GM23338 (cell line): ENCODE measurements around the gene KIAA0753. TPM values are rescaled to one million over a fixed set of nuclear protein-coding genes. Genes with fewer than 3 reads are reported as not detected.

Source experiments
- ATAC-seq: fragments of 200-7000 bp; cut with Tn5 transposase; 3 replicates; pipeline ENCODE4 v1.9.1; 2020
- DNase-seq: peaks from one replicate; pipeline ENCODE4 v3.0.0-alpha.2; 2015; ENCODE audit warnings: low spot score
- H2AFZ ChIP-seq: fragments of 200-600 bp; sonication (generic); 2 replicates; pipeline ENCODE4 v1.8.0; 2016; ENCODE audit warnings: antibody characterized with exemption, mild to moderate bottlenecking, moderate library complexity
- H3F3A ChIP-seq: fragments of 200-600 bp; sonication (generic); replicated peaks from 2 replicates; pipeline ENCODE4 v1.8.0; 2017; ENCODE audit warnings: antibody characterized with exemption, mixed run types, low read depth
- H3K27ac ChIP-seq: fragments of 200-600 bp; sonication (generic); 2 replicates; pipeline ENCODE4 v1.6.1; 2016; ENCODE audit warnings: low read depth
- H3K27me3 ChIP-seq: fragments of 200-600 bp; sonication (generic); 2 replicates; pipeline ENCODE4 v1.8.0; 2016; ENCODE audit warnings: mild to moderate bottlenecking, mixed run types, moderate library complexity; ENCODE audit not compliant: insufficient read depth
- H3K36me3 ChIP-seq: fragments of 200-600 bp; sonication (generic); 2 replicates; pipeline ENCODE4 v1.8.0; 2016; ENCODE audit warnings: mild to moderate bottlenecking; ENCODE audit not compliant: insufficient read depth
- H3K4me1 ChIP-seq: fragments of 200-600 bp; sonication (generic); 2 replicates; pipeline ENCODE4 v1.8.0; 2016; ENCODE audit warnings: mild to moderate bottlenecking, moderate library complexity; ENCODE audit not compliant: insufficient read depth
- H3K4me2 ChIP-seq: fragments of 200-600 bp; sonication (generic); 2 replicates; pipeline ENCODE4 v1.7.1; 2017; ENCODE audit warnings: mixed run types
- H3K4me3 ChIP-seq: fragments of 200-600 bp; sonication (generic); 2 replicates; pipeline ENCODE4 v1.6.1; 2016; ENCODE audit warnings: mixed run types
- H3K79me2 ChIP-seq: fragments of 200-600 bp; sonication (generic); replicated peaks from 2 replicates; pipeline ENCODE4 v1.8.0; 2017; ENCODE audit warnings: mild to moderate bottlenecking; ENCODE audit not compliant: insufficient read depth
- H3K9me2 ChIP-seq: fragments of 200-600 bp; sonication (generic); 2 replicates; pipeline ENCODE4 v1.8.0; 2017; ENCODE audit not compliant: insufficient read depth
- H4K20me1 ChIP-seq: fragments of 200-600 bp; sonication (generic); replicated peaks from 2 replicates; pipeline ENCODE4 v1.8.0; 2017; ENCODE audit warnings: mild to moderate bottlenecking; ENCODE audit not compliant: insufficient read depth
- H3K27ac Mint-ChIP-seq: 2 replicates; pipeline ENCODE4 v1.8.0; 2020; ENCODE audit warnings: inconsistent platforms, mild to moderate bottlenecking, moderate library complexity, mixed read lengths
- H3K27me3 Mint-ChIP-seq: 3 replicates; pipeline ENCODE4 v1.8.0; 2022; ENCODE audit warnings: low read depth, mild to moderate bottlenecking, moderate library complexity, mixed read lengths, inconsistent platforms; ENCODE audit not compliant: insufficient read depth, poor library complexity
- H3K36me3 Mint-ChIP-seq: 3 replicates; pipeline ENCODE4 v1.8.0; 2021; ENCODE audit warnings: low read depth, mild to moderate bottlenecking, inconsistent platforms, moderate library complexity, mixed read lengths
- H3K4me1 Mint-ChIP-seq: 3 replicates; pipeline ENCODE4 v1.8.0; 2020; ENCODE audit warnings: mild to moderate bottlenecking, inconsistent platforms, mixed read lengths
- H3K4me3 Mint-ChIP-seq: 3 replicates; pipeline ENCODE4 v1.8.0; 2021; ENCODE audit warnings: moderate library complexity, mild to moderate bottlenecking, inconsistent platforms, mixed read lengths
- H3K9me3 Mint-ChIP-seq: 3 replicates; pipeline ENCODE4 v1.8.0; 2020; ENCODE audit warnings: moderate library complexity, mild to moderate bottlenecking, inconsistent platforms, mixed read lengths
- CREB1 ChIP-seq: fragments of 250-450 bp; sonication (Bioruptor Pico); IDR thresholded peaks from 2 replicates; pipeline ENCODE4 v1.5.0; 2020; ENCODE audit warnings: low read depth, mild to moderate bottlenecking, moderate library complexity
- EZH2 ChIP-seq: fragments of 200-600 bp; sonication (generic); IDR thresholded peaks from one replicate; pipeline ENCODE4 v1.8.0; 2017; ENCODE audit warnings: antibody characterized with exemption, mild to moderate bottlenecking, low read depth; ENCODE audit not compliant: unreplicated experiment
- EZH2phosphoT487 ChIP-seq: fragments of 200-600 bp; sonication (generic); IDR thresholded peaks from one replicate; pipeline ENCODE4 v1.8.1; 2018; ENCODE audit warnings: antibody characterized with exemption; ENCODE audit not compliant: unreplicated experiment
- JUNB ChIP-seq: IDR thresholded peaks from one replicate; pipeline ENCODE4 v1.6.1; 2016; ENCODE audit warnings: antibody characterized with exemption; ENCODE audit not compliant: unreplicated experiment
- NANOG ChIP-seq: IDR thresholded peaks from 2 replicates; pipeline ENCODE4 v1.6.1; 2016; ENCODE audit warnings: antibody characterized with exemption, borderline replicate concordance
- POLR2AphosphoS5 ChIP-seq: IDR thresholded peaks from 2 replicates; pipeline ENCODE4 v1.6.1; 2016; ENCODE audit warnings: antibody characterized with exemption, low read depth
- STAT1 ChIP-seq: IDR thresholded peaks from one replicate; pipeline ENCODE4 v1.6.1; 2016; ENCODE audit warnings: antibody characterized with exemption; ENCODE audit not compliant: unreplicated experiment
- ZNF114 ChIP-seq: fragments of 250-450 bp; sonication (Bioruptor Pico); IDR thresholded peaks from 2 replicates; pipeline ENCODE4 v1.5.0; 2020; ENCODE audit warnings: mild to moderate bottlenecking, moderate library complexity
- ZNF331 ChIP-seq: fragments of 250-450 bp; sonication (Bioruptor Pico); IDR thresholded peaks from 2 replicates; pipeline ENCODE4 v1.5.0; 2020; ENCODE audit warnings: low read depth, mild to moderate bottlenecking, moderate library complexity
- polyA plus RNA-seq: library from polyadenylated mRNA; unstranded; fragments of >200 nt; fragmentation: Nextera tagmentation; extraction: Ambion mirVana; gene quantifications from 2 replicates; pipeline ENCODE4 v1.2.1, GENCODE V29; 2016
- total RNA-seq: library from RNA; depleted of rRNA; stranded (reverse); fragments of >200 nt; shearing (Covaris generic); gene quantifications from 2 replicates; pipeline ENCODE4 v1.2.3, GENCODE V29; 2014
- TF ChIP-seq, protein P1 (sequence below): fragments of 250-450 bp; sonication (Bioruptor Pico); IDR thresholded peaks from 2 replicates; pipeline ENCODE4 v1.5.0; 2020; ENCODE audit warnings: mild to moderate bottlenecking, moderate library complexity
- TF ChIP-seq, protein P2 (sequence below): IDR thresholded peaks from 2 replicates; pipeline ENCODE4 v1.6.1; 2016; ENCODE audit warnings: antibody characterized with exemption
- TF ChIP-seq, protein P3 (sequence below), 2 experiments: fragments of 200-600 bp in 1 of 2; sonication (generic) in 1 of 2; conservative IDR thresholded peaks; 2 replicates each; pipeline versions ENCODE4 v1.5.1 to v1.6.1; 2016 to 2017; ENCODE audit warnings: antibody characterized with exemption in 2 of 2, low read depth in 2 of 2, mild to moderate bottlenecking in 2 of 2, moderate library complexity in 1 of 2
- TF ChIP-seq, protein P4 (sequence below): IDR thresholded peaks from one replicate; pipeline ENCODE4 v1.6.1; 2018; ENCODE audit warnings: antibody characterized with exemption; ENCODE audit not compliant: unreplicated experiment

Gene KIAA0753
- total and polyA plus RNA-seq, 2 experiments from 2014 or later: 6.0 to 27.8 TPM

DNA sequence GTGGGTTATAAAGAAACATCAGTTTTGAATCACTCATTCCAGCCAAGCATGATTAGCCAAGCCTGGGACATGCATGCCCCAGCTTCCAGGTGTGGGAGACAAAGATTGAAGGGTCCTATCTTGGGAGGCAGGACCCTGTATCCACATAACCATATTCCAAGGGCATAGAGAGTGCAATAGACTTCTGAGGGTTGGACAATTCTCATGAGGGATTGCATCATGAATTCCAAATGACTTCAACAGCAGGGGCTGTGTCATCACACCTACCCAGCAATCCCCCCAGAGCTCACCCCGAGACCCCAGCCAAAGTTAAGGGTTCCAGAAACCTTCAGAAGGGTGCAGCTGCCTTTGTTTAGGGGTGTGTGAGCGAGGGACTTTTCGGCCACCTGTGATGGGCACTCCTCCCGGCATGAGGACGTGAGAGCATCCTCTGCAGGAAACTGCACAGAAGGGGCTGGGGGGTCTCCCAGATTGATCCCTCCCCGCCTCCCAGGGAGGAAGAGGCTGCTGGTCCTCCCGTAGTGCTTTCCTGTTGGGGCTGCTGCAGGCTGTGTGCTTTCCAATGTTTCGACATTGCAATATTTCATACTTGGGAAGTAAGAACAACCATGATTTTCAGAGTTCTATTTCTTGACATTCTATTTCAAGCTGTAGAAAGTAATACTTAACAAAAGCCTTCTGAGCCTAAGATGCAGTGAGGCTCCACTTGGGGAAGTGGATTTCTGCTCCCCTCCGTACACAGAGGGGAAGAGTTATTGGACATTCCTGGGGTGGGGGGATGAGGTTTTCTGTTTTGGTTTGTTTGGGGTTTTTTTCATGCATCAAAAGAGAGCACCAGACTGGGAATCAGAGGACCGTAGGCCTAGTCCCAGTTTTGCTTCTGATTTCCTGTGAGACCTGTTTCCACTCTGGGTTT, 70.9 kb downstream of the KIAA0753 start:
- H3K4me3 Mint-ChIP-seq: no peak overlapping the region
- peaks cover 13% of the 10 kb centered on the region for H3K4me1 ChIP-seq
- no peaks in the 10 kb centered on the region for H3K36me3 ChIP-seq
- H3K9me3 Mint-ChIP-seq: no peaks in the 10 kb centered on the region; the same call in 2 of the 3 replicates
- H4K20me1 ChIP-seq: no peaks in the 10 kb centered on the region
- ATAC-seq: no peak
- H3K36me3 Mint-ChIP-seq: no peaks in the 10 kb centered on the region; the same call in 2 of the 3 replicates
- peaks cover 17% of the 10 kb centered on the region for H3K4me1 Mint-ChIP-seq
- TF ChIP-seq, protein P1, sequence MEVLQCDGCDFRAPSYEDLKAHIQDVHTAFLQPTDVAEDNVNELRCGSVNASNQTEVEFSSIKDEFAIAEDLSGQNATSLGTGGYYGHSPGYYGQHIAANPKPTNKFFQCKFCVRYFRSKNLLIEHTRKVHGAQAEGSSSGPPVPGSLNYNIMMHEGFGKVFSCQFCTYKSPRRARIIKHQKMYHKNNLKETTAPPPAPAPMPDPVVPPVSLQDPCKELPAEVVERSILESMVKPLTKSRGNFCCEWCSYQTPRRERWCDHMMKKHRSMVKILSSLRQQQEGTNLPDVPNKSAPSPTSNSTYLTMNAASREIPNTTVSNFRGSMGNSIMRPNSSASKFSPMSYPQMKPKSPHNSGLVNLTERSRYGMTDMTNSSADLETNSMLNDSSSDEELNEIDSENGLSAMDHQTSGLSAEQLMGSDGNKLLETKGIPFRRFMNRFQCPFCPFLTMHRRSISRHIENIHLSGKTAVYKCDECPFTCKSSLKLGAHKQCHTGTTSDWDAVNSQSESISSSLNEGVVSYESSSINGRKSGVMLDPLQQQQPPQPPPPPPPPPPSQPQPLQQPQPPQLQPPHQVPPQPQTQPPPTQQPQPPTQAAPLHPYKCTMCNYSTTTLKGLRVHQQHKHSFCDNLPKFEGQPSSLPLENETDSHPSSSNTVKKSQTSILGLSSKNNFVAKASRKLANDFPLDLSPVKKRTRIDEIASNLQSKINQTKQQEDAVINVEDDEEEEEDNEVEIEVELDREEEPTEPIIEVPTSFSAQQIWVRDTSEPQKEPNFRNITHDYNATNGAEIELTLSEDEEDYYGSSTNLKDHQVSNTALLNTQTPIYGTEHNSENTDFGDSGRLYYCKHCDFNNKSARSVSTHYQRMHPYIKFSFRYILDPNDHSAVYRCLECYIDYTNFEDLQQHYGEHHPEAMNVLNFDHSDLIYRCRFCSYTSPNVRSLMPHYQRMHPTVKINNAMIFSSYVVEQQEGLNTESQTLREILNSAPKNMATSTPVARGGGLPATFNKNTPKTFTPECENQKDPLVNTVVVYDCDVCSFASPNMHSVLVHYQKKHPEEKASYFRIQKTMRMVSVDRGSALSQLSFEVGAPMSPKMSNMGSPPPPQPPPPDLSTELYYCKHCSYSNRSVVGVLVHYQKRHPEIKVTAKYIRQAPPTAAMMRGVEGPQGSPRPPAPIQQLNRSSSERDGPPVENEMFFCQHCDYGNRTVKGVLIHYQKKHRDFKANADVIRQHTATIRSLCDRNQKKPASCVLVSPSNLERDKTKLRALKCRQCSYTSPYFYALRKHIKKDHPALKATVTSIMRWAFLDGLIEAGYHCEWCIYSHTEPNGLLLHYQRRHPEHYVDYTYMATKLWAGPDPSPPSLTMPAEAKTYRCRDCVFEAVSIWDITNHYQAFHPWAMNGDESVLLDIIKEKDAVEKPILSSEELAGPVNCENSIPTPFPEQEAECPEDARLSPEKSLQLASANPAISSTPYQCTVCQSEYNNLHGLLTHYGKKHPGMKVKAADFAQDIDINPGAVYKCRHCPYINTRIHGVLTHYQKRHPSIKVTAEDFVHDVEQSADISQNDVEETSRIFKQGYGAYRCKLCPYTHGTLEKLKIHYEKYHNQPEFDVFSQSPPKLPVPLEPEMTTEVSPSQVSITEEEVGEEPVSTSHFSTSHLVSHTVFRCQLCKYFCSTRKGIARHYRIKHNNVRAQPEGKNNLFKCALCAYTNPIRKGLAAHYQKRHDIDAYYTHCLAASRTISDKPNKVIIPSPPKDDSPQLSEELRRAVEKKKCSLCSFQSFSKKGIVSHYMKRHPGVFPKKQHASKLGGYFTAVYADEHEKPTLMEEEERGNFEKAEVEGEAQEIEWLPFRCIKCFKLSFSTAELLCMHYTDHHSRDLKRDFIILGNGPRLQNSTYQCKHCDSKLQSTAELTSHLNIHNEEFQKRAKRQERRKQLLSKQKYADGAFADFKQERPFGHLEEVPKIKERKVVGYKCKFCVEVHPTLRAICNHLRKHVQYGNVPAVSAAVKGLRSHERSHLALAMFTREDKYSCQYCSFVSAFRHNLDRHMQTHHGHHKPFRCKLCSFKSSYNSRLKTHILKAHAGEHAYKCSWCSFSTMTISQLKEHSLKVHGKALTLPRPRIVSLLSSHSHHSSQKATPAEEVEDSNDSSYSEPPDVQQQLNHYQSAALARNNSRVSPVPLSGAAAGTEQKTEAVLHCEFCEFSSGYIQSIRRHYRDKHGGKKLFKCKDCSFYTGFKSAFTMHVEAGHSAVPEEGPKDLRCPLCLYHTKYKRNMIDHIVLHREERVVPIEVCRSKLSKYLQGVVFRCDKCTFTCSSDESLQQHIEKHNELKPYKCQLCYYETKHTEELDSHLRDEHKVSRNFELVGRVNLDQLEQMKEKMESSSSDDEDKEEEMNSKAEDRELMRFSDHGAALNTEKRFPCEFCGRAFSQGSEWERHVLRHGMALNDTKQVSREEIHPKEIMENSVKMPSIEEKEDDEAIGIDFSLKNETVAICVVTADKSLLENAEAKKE: no peak
- TF ChIP-seq NANOG: no peak
- no peak for TF ChIP-seq STAT1
- TF ChIP-seq CREB1 (CRISPR knock-in tag): no peak
- no peak for TF ChIP-seq ZNF114
- no peak for TF ChIP-seq POLR2AphosphoS5
- TF ChIP-seq, protein P2, sequence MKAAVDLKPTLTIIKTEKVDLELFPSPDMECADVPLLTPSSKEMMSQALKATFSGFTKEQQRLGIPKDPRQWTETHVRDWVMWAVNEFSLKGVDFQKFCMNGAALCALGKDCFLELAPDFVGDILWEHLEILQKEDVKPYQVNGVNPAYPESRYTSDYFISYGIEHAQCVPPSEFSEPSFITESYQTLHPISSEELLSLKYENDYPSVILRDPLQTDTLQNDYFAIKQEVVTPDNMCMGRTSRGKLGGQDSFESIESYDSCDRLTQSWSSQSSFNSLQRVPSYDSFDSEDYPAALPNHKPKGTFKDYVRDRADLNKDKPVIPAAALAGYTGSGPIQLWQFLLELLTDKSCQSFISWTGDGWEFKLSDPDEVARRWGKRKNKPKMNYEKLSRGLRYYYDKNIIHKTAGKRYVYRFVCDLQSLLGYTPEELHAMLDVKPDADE: no peak
- TF ChIP-seq, protein P3, sequence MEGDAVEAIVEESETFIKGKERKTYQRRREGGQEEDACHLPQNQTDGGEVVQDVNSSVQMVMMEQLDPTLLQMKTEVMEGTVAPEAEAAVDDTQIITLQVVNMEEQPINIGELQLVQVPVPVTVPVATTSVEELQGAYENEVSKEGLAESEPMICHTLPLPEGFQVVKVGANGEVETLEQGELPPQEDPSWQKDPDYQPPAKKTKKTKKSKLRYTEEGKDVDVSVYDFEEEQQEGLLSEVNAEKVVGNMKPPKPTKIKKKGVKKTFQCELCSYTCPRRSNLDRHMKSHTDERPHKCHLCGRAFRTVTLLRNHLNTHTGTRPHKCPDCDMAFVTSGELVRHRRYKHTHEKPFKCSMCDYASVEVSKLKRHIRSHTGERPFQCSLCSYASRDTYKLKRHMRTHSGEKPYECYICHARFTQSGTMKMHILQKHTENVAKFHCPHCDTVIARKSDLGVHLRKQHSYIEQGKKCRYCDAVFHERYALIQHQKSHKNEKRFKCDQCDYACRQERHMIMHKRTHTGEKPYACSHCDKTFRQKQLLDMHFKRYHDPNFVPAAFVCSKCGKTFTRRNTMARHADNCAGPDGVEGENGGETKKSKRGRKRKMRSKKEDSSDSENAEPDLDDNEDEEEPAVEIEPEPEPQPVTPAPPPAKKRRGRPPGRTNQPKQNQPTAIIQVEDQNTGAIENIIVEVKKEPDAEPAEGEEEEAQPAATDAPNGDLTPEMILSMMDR (conservative IDR thresholded peaks at IDR 0.05; ENCODE audit: low read depth in 2 of 2): no peak
- TF ChIP-seq ZNF331: no peak
- no peak for TF ChIP-seq JUNB
- TF ChIP-seq EZH2phosphoT487: no peak
- no peak for TF ChIP-seq EZH2
- TF ChIP-seq, protein P4, sequence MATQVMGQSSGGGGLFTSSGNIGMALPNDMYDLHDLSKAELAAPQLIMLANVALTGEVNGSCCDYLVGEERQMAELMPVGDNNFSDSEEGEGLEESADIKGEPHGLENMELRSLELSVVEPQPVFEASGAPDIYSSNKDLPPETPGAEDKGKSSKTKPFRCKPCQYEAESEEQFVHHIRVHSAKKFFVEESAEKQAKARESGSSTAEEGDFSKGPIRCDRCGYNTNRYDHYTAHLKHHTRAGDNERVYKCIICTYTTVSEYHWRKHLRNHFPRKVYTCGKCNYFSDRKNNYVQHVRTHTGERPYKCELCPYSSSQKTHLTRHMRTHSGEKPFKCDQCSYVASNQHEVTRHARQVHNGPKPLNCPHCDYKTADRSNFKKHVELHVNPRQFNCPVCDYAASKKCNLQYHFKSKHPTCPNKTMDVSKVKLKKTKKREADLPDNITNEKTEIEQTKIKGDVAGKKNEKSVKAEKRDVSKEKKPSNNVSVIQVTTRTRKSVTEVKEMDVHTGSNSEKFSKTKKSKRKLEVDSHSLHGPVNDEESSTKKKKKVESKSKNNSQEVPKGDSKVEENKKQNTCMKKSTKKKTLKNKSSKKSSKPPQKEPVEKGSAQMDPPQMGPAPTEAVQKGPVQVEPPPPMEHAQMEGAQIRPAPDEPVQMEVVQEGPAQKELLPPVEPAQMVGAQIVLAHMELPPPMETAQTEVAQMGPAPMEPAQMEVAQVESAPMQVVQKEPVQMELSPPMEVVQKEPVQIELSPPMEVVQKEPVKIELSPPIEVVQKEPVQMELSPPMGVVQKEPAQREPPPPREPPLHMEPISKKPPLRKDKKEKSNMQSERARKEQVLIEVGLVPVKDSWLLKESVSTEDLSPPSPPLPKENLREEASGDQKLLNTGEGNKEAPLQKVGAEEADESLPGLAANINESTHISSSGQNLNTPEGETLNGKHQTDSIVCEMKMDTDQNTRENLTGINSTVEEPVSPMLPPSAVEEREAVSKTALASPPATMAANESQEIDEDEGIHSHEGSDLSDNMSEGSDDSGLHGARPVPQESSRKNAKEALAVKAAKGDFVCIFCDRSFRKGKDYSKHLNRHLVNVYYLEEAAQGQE: no peak
- no peaks in the 10 kb centered on the region for H3F3A ChIP-seq
- DNase-seq: no peak
- H3K27me3 Mint-ChIP-seq: peaks cover 10% of the 10 kb centered on the region
- H3K27me3 ChIP-seq: no peaks in the 10 kb centered on the region
- no peak overlapping the region for H3K27ac ChIP-seq
- H2AFZ ChIP-seq: no peak overlapping the region
- H3K79me2 ChIP-seq: no peaks in the 10 kb centered on the region
- no peak overlapping the region for H3K4me3 ChIP-seq
- H3K9me2 ChIP-seq: no peaks in the 10 kb centered on the region
- no peak overlapping the region for H3K4me2 ChIP-seq
- peak overlapping the region; percentile 6; the same call in 1 of the 2 replicates for H3K27ac Mint-ChIP-seq
